Activated T-cell treated with anti-CD3 and anti-CD28 coated beads for 48 hours (primary cell): ENCODE data around the gene ZSCAN12.
"Not testable (repeated sequence)": the region's sequence is repeated elsewhere in the genome, so short reads cannot be mapped to it uniquely, and the experiment has no call there.

Source experiments
- DNase-seq: peaks from one replicate; pipeline ENCODE4 v3.0.0-alpha.2; 2020; ENCODE audit warnings: low read depth

ZSCAN12 gene

GRCh38 chr6:28393912-28394662 lies 5.5 kb downstream of the ZSCAN12 start:
- DNase-seq = no peak

GRCh38 chr6:28390688-28391087 lies 8.9 kb downstream of the ZSCAN12 start:
- DNase-seq = no peak

GRCh38 chr6:28384143-28384533 lies 15.4 kb downstream of the ZSCAN12 start:
- DNase-seq = no peak

GRCh38 chr6:28383235-28384142 lies 16.1 kb downstream of the ZSCAN12 start:
- peak; percentile 26 for DNase-seq

- no peak for DNase-seq
Measured at GRCh38 chr6:28380381-28380780, 19.2 kb downstream of the ZSCAN12 start.

GRCh38 chr6:28378644-28379043 lies 20.9 kb downstream of the ZSCAN12 start:
- no peak for DNase-seq

- DNase-seq = no peak
Measured at GRCh38 chr6:28377879-28378278, 21.7 kb downstream of the ZSCAN12 start.

- no peak for DNase-seq
Measured at GRCh38 chr6:28373925-28374324, 25.6 kb downstream of the ZSCAN12 start.

- DNase-seq = no peak
Measured at GRCh38 chr6:28371706-28372451, 27.7 kb downstream of the ZSCAN12 start.

GRCh38 chr6:28371280-28371679 lies 28.3 kb downstream of the ZSCAN12 start:
- DNase-seq = no peak

GRCh38 chr6:28370440-28370839 lies 29.1 kb downstream of the ZSCAN12 start:
- no peak for DNase-seq

- no peak for DNase-seq
Measured at GRCh38 chr6:28369463-28369862, 30.1 kb downstream of the ZSCAN12 start.

GRCh38 chr6:28368522-28368921 lies 31.0 kb downstream of the ZSCAN12 start:
- DNase-seq = no peak

- DNase-seq = not testable (repeated sequence)
Measured at GRCh38 chr6:28365590-28365989, 34.0 kb downstream of the ZSCAN12 start.

- no peak for DNase-seq
Measured at GRCh38 chr6:28360961-28361360, 38.6 kb downstream of the ZSCAN12 start.

GRCh38 chr6:28359562-28359961 lies 40.0 kb downstream of the ZSCAN12 start:
- not testable (repeated sequence) for DNase-seq

- DNase-seq = no peak
Measured at GRCh38 chr6:28357036-28357435, 42.5 kb downstream of the ZSCAN12 start.

GRCh38 chr6:28356666-28357020 lies 42.9 kb downstream of the ZSCAN12 start:
- no peak for DNase-seq

GRCh38 chr6:28355743-28356665 lies 43.5 kb downstream of the ZSCAN12 start:
- peak; percentile 29 for DNase-seq

GRCh38 chr6:28354688-28355554 lies 44.6 kb downstream of the ZSCAN12 start:
- DNase-seq = no peak
